Effector memory CD8-positive, alpha-beta T cell (primary cell): ENCODE results near the gene AK9.
A peak's percentile ranks its signal among the peaks of the same experiment; 100 is the strongest.

Experiments used
- ATAC-seq: fragments of 150-1000 bp; cut with Tn5 transposase; replicated peaks from 2 replicates; pipeline ENCODE4 v1.10.0; 2021; ENCODE audit warnings: mild to moderate bottlenecking, moderate library complexity
- DNase-seq, 3 experiments: peaks; one replicate each; pipeline ENCODE4 v3.0.0; 2021
- H3K27ac Mint-ChIP-seq, 2 donors: one replicate each; pipeline ENCODE4 v1.8.0; 2022; ENCODE audit warnings: mild to moderate bottlenecking in 2 of 2, mixed read lengths in 2 of 2, moderate library complexity in 2 of 2
- H3K27me3 Mint-ChIP-seq, 2 donors: one replicate each; pipeline ENCODE4 v1.8.0; 2022; ENCODE audit warnings: mixed read lengths in 2 of 2
- H3K36me3 Mint-ChIP-seq: one replicate; pipeline ENCODE4 v1.8.0; 2022; ENCODE audit warnings: mild to moderate bottlenecking, moderate library complexity, mixed read lengths; ENCODE audit not compliant: insufficient read depth
- H3K4me1 Mint-ChIP-seq, 2 donors: one replicate each; pipeline ENCODE4 v1.8.0; 2022; ENCODE audit warnings: low read depth in 2 of 2, mixed read lengths in 2 of 2
- H3K4me3 Mint-ChIP-seq, 2 donors: one replicate each; pipeline ENCODE4 v1.8.0; 2022; ENCODE audit warnings: mild to moderate bottlenecking in 2 of 2, mixed read lengths in 2 of 2, moderate library complexity in 2 of 2
- H3K9me3 Mint-ChIP-seq, 2 donors: one replicate each; pipeline ENCODE4 v1.8.0; 2022; ENCODE audit warnings: mixed read lengths in 2 of 2

The AK9 gene

GRCh38 chr6:109458774-109459531, 232.0 kb downstream of the AK9 start:
- H3K4me1 Mint-ChIP-seq, result peaks cover 30 to 46% of the 10 kb centered on the region in 2 donors
- H3K36me3 Mint-ChIP-seq, result peaks cover 36% of the 10 kb centered on the region
- ATAC-seq (peak; percentile 50), DNase-seq (peak; percentile 43 to 49 (median 44))
- H3K4me3 Mint-ChIP-seq, result no peak overlapping the region
- peak overlapping the region; percentile 4 to 7 for H3K27ac Mint-ChIP-seq
- H3K27me3 Mint-ChIP-seq, result no peaks in the 10 kb centered on the region
- no peaks in the 10 kb centered on the region for H3K9me3 Mint-ChIP-seq

- Mint-ChIP-seq H3K27ac (peak overlapping the region in 1 of 2 donors; percentile 33), H3K4me1 (peaks cover 32 to 48% of the 10 kb centered on the region in 2 donors), H3K9me3 (no peaks in the 10 kb centered on the region), H3K27me3 (no peaks in the 10 kb centered on the region), H3K36me3 (peaks cover 28% of the 10 kb centered on the region), H3K4me3 (peak overlapping the region in 1 of 2 donors; percentile 2)
- no peak for DNase-seq
- ATAC-seq, result no peak
Measured at GRCh38 chr6:109457562-109457996, 233.4 kb downstream of the AK9 start.

- Mint-ChIP-seq H3K4me3 (peak overlapping the region; percentile 47 to 99), H3K27ac (peak overlapping the region; percentile 33 to 60), H3K9me3 (no peaks in the 10 kb centered on the region), H3K27me3 (no peaks in the 10 kb centered on the region), H3K36me3 (peaks cover 21% of the 10 kb centered on the region), H3K4me1 (peaks cover 34 to 49% of the 10 kb centered on the region in 2 donors)
- no peak for DNase-seq
- ATAC-seq, result no peak
Measured at GRCh38 chr6:109456710-109457561, 234.1 kb downstream of the AK9 start.

- ATAC-seq (no peak), DNase-seq (no peak)
- Mint-ChIP-seq H3K4me3 (peak overlapping the region; percentile 99), H3K36me3 (peaks cover 23% of the 10 kb centered on the region), H3K27ac (peak overlapping the region in 1 of 2 donors; percentile 60), H3K27me3 (no peaks in the 10 kb centered on the region), H3K9me3 (no peaks in the 10 kb centered on the region), H3K4me1 (peaks cover 34 to 53% of the 10 kb centered on the region in 2 donors)
Measured at GRCh38 chr6:109456111-109456583, 234.9 kb downstream of the AK9 start.

- Mint-ChIP-seq H3K4me1 (peaks cover 38 to 56% of the 10 kb centered on the region in 2 donors), H3K9me3 (no peaks in the 10 kb centered on the region), H3K27ac (peak within 1 kb of the TSS; percentile 99), H3K36me3 (peaks cover 23% of the 10 kb centered on the region), H3K4me3 (peak within 1 kb of the TSS; percentile 99), H3K27me3 (no peaks in the 10 kb centered on the region)
- DNase-seq, result peak; percentile 70 to 73 (median 73)
- peak; percentile 60 for ATAC-seq
Measured at GRCh38 chr6:109455437-109456110, 235.4 kb downstream of the AK9 start, which contains the start of gene MICAL1. Gene MICAL1 (minus strand): TSS chr6:109455772. CDS start chr6:109454196, 1,576 bp downstream.

- DNase-seq, result peak; percentile 73 to 77 (median 74)
- peak overlapping the region; percentile 99 for H3K4me3 Mint-ChIP-seq
- peaks cover 28% of the 10 kb centered on the region for H3K36me3 Mint-ChIP-seq
- peak overlapping the region; percentile 99 for H3K27ac Mint-ChIP-seq
- peak; percentile 61 for ATAC-seq
- H3K27me3 Mint-ChIP-seq, result no peaks in the 10 kb centered on the region
- H3K9me3 Mint-ChIP-seq, result no peaks in the 10 kb centered on the region
- H3K4me1 Mint-ChIP-seq, result peaks cover 46 to 62% of the 10 kb centered on the region in 2 donors
Measured at GRCh38 chr6:109454496-109455436, 236.2 kb downstream of the AK9 start.

GRCh38 chr6:109453594-109454495, 237.2 kb downstream of the AK9 start:
- Mint-ChIP-seq H3K4me3 (peak overlapping the region; percentile 99), H3K27me3 (no peaks in the 10 kb centered on the region), H3K36me3 (peaks cover 31% of the 10 kb centered on the region), H3K27ac (peak overlapping the region; percentile 99), H3K9me3 (no peaks in the 10 kb centered on the region), H3K4me1 (peaks cover 48 to 59% of the 10 kb centered on the region in 2 donors)
- ATAC-seq, result no peak
- no peak for DNase-seq

- H3K9me3 Mint-ChIP-seq, result no peaks in the 10 kb centered on the region
- peak overlapping the region; percentile 27 to 99 for H3K4me3 Mint-ChIP-seq
- no peaks in the 10 kb centered on the region for H3K27me3 Mint-ChIP-seq
- H3K36me3 Mint-ChIP-seq, result peaks cover 37% of the 10 kb centered on the region
- ATAC-seq, result no peak
- no peak for DNase-seq
- peak overlapping the region in 1 of 2 donors; percentile 41 for H3K27ac Mint-ChIP-seq
- peaks cover 47 to 60% of the 10 kb centered on the region in 2 donors for H3K4me1 Mint-ChIP-seq
Measured at GRCh38 chr6:109453156-109453555, 237.8 kb downstream of the AK9 start.

GRCh38 chr6:109452181-109452580, 238.8 kb downstream of the AK9 start:
- peak overlapping the region in 1 of 2 donors; percentile 27 for H3K4me3 Mint-ChIP-seq
- H3K9me3 Mint-ChIP-seq, result no peaks in the 10 kb centered on the region
- H3K36me3 Mint-ChIP-seq, result peaks cover 46% of the 10 kb centered on the region
- H3K27ac Mint-ChIP-seq, result no peak overlapping the region
- H3K27me3 Mint-ChIP-seq, result no peaks in the 10 kb centered on the region
- peaks cover 47 to 56% of the 10 kb centered on the region in 2 donors for H3K4me1 Mint-ChIP-seq
- ATAC-seq, result no peak
- no peak for DNase-seq

- Mint-ChIP-seq H3K27me3 (no peaks in the 10 kb centered on the region), H3K27ac (no peak overlapping the region), H3K4me1 (peaks cover 41 to 50% of the 10 kb centered on the region in 2 donors), H3K36me3 (peaks cover 51% of the 10 kb centered on the region), H3K9me3 (no peaks in the 10 kb centered on the region), H3K4me3 (no peak overlapping the region)
- ATAC-seq (no peak), DNase-seq (no peak)
Measured at GRCh38 chr6:109451376-109451775, 239.6 kb downstream of the AK9 start.

GRCh38 chr6:109450801-109451200, 240.2 kb downstream of the AK9 start:
- H3K36me3 Mint-ChIP-seq, result peaks cover 56% of the 10 kb centered on the region
- no peak overlapping the region for H3K27ac Mint-ChIP-seq

More at GRCh38 chr6:109450801-109451200, 240.2 kb downstream of the AK9 start:
- Mint-ChIP-seq H3K27me3 (no peaks in the 10 kb centered on the region), H3K9me3 (no peaks in the 10 kb centered on the region), H3K4me1 (peaks cover 41 to 50% of the 10 kb centered on the region in 2 donors), H3K4me3 (peak overlapping the region in 1 of 2 donors; percentile 35)
- DNase-seq (no peak), ATAC-seq (no peak)
